Breast epithelium (tissue), 4 donors: ENCODE data around the gene GNLY. TPM values are rescaled to one million over a fixed set of nuclear protein-coding genes. Genes with fewer than 3 reads are reported as not detected.
"Not testable (repeated sequence)": the region's sequence is repeated elsewhere in the genome, so short reads cannot be mapped to it uniquely, and the experiment has no call there.

ENCODE experiments used
- DNase-seq, 2 donors: peaks; one replicate each; pipeline ENCODE4 v3.0.0-alpha.2; 2019; ENCODE audit warnings: low spot score in 2 of 2
- H3K27ac ChIP-seq, 2 donors: fragments of 200-600 bp; sonication (generic) in 1 of 2; one replicate each; pipeline ENCODE4 v1.5.1; 2016 to 2019; ENCODE audit warnings: mild to moderate bottlenecking in 1 of 2
- H3K27me3 ChIP-seq, 2 donors: fragments of 200-600 bp; sonication (generic) in 1 of 2; one replicate each; pipeline versions ENCODE4 v1.5.1 to v1.6.0; 2017 to 2019; ENCODE audit warnings: control low read depth in 1 of 2, mild to moderate bottlenecking in 1 of 2
- H3K36me3 ChIP-seq: fragments of 200-600 bp; one replicate; pipeline ENCODE4 v1.5.1; 2019
- H3K4me1 ChIP-seq, 2 donors: fragments of 200-600 bp; sonication (generic); one replicate each; pipeline ENCODE4 v1.5.1; 2016 to 2019; ENCODE audit warnings: control low read depth in 1 of 2
- H3K4me3 ChIP-seq, 3 donors: fragments of 200-600 bp; sonication (generic); 1 replicate in 2 of 3; 2 replicates in 1 of 3; pipeline ENCODE4 v1.5.1; 2016 to 2019; ENCODE audit warnings: mild to moderate bottlenecking in 3 of 3, moderate library complexity in 2 of 3
- H3K9me3 ChIP-seq, 2 donors: fragments of 200-600 bp; sonication (generic) in 1 of 2; one replicate each; pipeline ENCODE4 v1.5.1; 2016 to 2019; ENCODE audit warnings: control low read depth in 1 of 2
- CTCF ChIP-seq, 3 donors: fragments of 450-650 bp; IDR thresholded peaks; one replicate each; pipeline ENCODE4 v1.5.1; 2016 to 2017; ENCODE audit warnings: antibody characterized with exemption in 3 of 3, mild to moderate bottlenecking in 3 of 3, moderate library complexity in 3 of 3
- POLR2A ChIP-seq: fragments of 450-650 bp; IDR thresholded peaks from one replicate; pipeline ENCODE4 v1.6.1; 2016; ENCODE audit warnings: antibody characterized with exemption, mild to moderate bottlenecking, moderate library complexity
- POLR2AphosphoS5 ChIP-seq, 3 donors: sonication (generic); formaldehyde crosslinking; IDR thresholded peaks; one replicate each; pipeline ENCODE4 v1.6.1; 2017; ENCODE audit warnings: antibody characterized with exemption in 3 of 3
- intact Hi-C: fragments of 100-400 bp; cut with DNase I; formaldehyde crosslinking; loops from one replicate; pipeline ENCODE4 v1.15.1; 2023; ENCODE audit warnings: low total_unique reads
- total RNA-seq, 3 donors: library from RNA; depleted of rRNA; stranded (reverse); fragments of >200 nt; gene quantifications; one replicate each; pipeline ENCODE4 v1.1.0, GENCODE V29; 2016

The GNLY gene
- total RNA-seq, 3 donors from 2014 or later: 2.0 to 2.6 (median 2.1) TPM

- intact Hi-C loops: no loop called here
- Histone ChIP-seq H3K27me3 (no peaks in the 10 kb centered on the region), H3K9me3 (no peaks in the 10 kb centered on the region), H3K4me1 (no peaks in the 10 kb centered on the region), H3K36me3 (no peaks in the 10 kb centered on the region), H3K27ac (peak overlapping the region; percentile 66 to 83), H3K4me3 (no peak overlapping the region)
- DNase-seq: no peak
- no peak for TF ChIP-seq CTCF (IDR thresholded peaks at IDR 0.05)
- no peak for TF ChIP-seq POLR2AphosphoS5 (IDR thresholded peaks at IDR 0.05)
Observed at GRCh38 chr2:85711578-85712060, 17.5 kb downstream of the GNLY start.

- TF ChIP-seq CTCF (IDR thresholded peaks at IDR 0.05): no peak
- TF ChIP-seq POLR2A: no peak
- TF ChIP-seq POLR2AphosphoS5 (IDR thresholded peaks at IDR 0.05): no peak
- H3K9me3 ChIP-seq: no peaks in the 10 kb centered on the region
- peak overlapping the region; percentile 33 to 83 for H3K27ac ChIP-seq
- H3K4me3 ChIP-seq: no peak overlapping the region
- H3K4me1 ChIP-seq: no peaks in the 10 kb centered on the region
- DNase-seq: no peak
- intact Hi-C loops: no loop called here
- H3K27me3 ChIP-seq: no peaks in the 10 kb centered on the region
- H3K36me3 ChIP-seq: no peaks in the 10 kb centered on the region
Observed at GRCh38 chr2:85712336-85712735, 18.2 kb downstream of the GNLY start.

DNA sequence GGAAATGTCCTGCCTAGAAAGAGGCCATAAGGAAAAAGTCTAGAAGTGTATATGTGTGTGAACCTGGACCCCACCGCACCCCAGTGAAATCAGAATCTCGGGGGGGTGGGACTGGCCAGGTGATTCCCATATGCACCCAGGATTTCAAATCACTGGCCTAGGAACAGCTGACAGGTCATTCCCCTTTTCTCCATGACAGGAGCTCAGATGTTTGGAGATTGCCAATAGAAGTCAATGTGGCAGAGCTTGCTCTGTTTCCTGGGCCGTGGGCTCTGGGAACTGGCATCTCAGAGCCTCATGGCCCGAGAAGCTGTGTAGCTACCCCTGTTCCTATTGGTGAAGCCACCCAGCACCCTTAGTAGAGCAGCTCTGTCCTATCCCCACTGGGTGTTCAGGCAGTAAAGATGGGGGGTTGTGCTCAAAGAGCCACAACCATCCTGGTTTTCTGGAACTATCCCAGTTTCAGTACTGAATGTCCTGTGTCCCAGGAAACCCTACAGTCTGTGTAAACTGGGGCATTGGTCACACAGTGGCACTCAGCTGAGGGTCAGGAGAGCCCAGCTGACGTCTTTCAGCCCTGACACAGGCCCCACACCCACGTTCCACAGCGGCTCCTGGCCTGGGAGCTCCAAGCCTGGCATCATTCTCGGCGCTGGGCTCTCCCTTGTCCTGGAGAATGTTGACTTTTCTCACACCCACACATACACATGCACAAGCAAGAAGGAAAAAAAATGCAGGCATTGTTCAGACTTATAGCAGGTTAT is 18.9 kb downstream of the GNLY start:
- Histone ChIP-seq H3K27me3 (no peaks in the 10 kb centered on the region), H3K36me3 (no peaks in the 10 kb centered on the region), H3K4me1 (no peaks in the 10 kb centered on the region), H3K27ac (peak overlapping the region; percentile 33 to 83), H3K9me3 (no peaks in the 10 kb centered on the region), H3K4me3 (no peak overlapping the region)
- TF ChIP-seq CTCF (IDR thresholded peaks at IDR 0.05) (no peak), POLR2A (no peak), POLR2AphosphoS5 (IDR thresholded peaks at IDR 0.05) (peak in 1 of 3 donors; percentile 22)
- intact Hi-C loops: no loop called here
- DNase-seq: no peak

GRCh38 chr2:85713836-85714235 is 19.7 kb downstream of the GNLY start:
- TF ChIP-seq POLR2A: no peak
- TF ChIP-seq CTCF (IDR thresholded peaks at IDR 0.05): no peak
- TF ChIP-seq POLR2AphosphoS5 (IDR thresholded peaks at IDR 0.05): no peak
- DNase-seq: no peak
- H3K27ac ChIP-seq: peak overlapping the region in 1 of 2 donors; percentile 38
- H3K4me1 ChIP-seq: no peaks in the 10 kb centered on the region
- no peaks in the 10 kb centered on the region for H3K36me3 ChIP-seq
- intact Hi-C loops: no loop called here
- no peaks in the 10 kb centered on the region for H3K27me3 ChIP-seq
- no peaks in the 10 kb centered on the region for H3K9me3 ChIP-seq
- no peak overlapping the region for H3K4me3 ChIP-seq

DNA sequence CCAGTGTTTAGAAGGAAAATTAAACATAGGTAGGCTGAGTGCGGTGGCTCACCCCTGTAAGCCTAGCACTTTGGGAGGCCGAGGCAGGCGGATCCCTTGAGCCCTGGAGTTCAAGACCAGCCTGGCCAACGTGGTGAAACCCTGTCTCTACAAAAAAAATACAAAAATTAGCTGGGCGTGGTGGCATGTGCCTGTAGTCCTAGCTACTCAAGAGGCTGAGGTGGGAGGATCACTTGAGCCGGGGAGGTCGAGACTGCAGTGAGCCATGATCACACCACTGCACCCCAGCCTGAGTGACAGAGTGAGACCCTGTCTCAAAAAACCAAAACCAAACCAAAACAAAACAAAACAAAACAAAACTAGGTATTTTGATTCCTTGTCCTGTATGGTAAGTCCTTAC is 20.3 kb downstream of the GNLY start:
- H3K9me3 ChIP-seq, DNase-seq, H3K36me3 ChIP-seq, H3K27me3 ChIP-seq, intact Hi-C loops, H3K4me3 ChIP-seq, H3K4me1 ChIP-seq: not testable (repeated sequence)
- peak overlapping the region in 1 of 2 donors; percentile 38 for H3K27ac ChIP-seq
